OCI-LY1 (cell line): ENCODE results near the gene ETF1.
A peak's percentile ranks its signal among the peaks of the same experiment; 100 is the strongest.

Source experiments
- H2AFZ ChIP-seq: fragments of 200-600 bp; sonication (generic), shearing (Covaris generic); 2 replicates; pipeline ENCODE4 v1.6.0; 2014; ENCODE audit warnings: antibody characterized with exemption, mild to moderate bottlenecking, low read length
- H3F3A ChIP-seq: fragments of 200-600 bp; sonication (generic), shearing (Covaris generic); 2 replicates; pipeline ENCODE4 v1.6.0; 2014; ENCODE audit warnings: mild to moderate bottlenecking, antibody characterized with exemption, low read length, moderate library complexity; ENCODE audit not compliant: insufficient read depth
- H3K27ac ChIP-seq: fragments of 200-600 bp; sonication (generic); 2 replicates; pipeline ENCODE4 v1.5.1; 2014; ENCODE audit warnings: low read length, mixed run types, mild to moderate bottlenecking, low read depth; ENCODE audit not compliant: poor library complexity, severe bottlenecking
- H3K27me3 ChIP-seq: fragments of 200-600 bp; sonication (generic); 2 replicates; pipeline ENCODE4 v1.6.0; 2014; ENCODE audit warnings: antibody characterized with exemption, mild to moderate bottlenecking, low read length, moderate library complexity; ENCODE audit not compliant: insufficient read depth
- H3K36me3 ChIP-seq: fragments of 200-600 bp; sonication (generic); 2 replicates; pipeline ENCODE4 v1.6.1; 2014; ENCODE audit warnings: mild to moderate bottlenecking, antibody characterized with exemption, low read length, moderate library complexity, mixed read lengths; ENCODE audit not compliant: insufficient read depth
- H3K4me1 ChIP-seq: fragments of 200-600 bp; sonication (generic); 2 replicates; pipeline ENCODE4 v1.5.1; 2014; ENCODE audit warnings: mild to moderate bottlenecking, low read length, moderate library complexity; ENCODE audit not compliant: insufficient read depth, severe bottlenecking
- H3K4me2 ChIP-seq: fragments of 200-600 bp; sonication (generic), shearing (Covaris generic); 2 replicates; pipeline ENCODE4 v1.6.1; 2014; ENCODE audit warnings: low read length
- H3K4me3 ChIP-seq: fragments of 200-600 bp; sonication (generic); 2 replicates; pipeline ENCODE4 v1.5.1; 2014; ENCODE audit warnings: low read length, low read depth, mild to moderate bottlenecking, mixed read lengths; ENCODE audit not compliant: poor library complexity, severe bottlenecking
- H3K79me2 ChIP-seq: fragments of 200-600 bp; shearing (Covaris generic); 2 replicates; pipeline ENCODE4 v1.6.1; 2016; ENCODE audit warnings: mixed run types, low read length, mixed read lengths; ENCODE audit not compliant: insufficient read depth
- H3K9ac ChIP-seq: fragments of 200-600 bp; sonication (generic), shearing (Covaris generic); 2 replicates; pipeline ENCODE4 v1.6.1; 2014; ENCODE audit warnings: mild to moderate bottlenecking, low read length, mixed read lengths
- H3K9me2 ChIP-seq: fragments of 200-600 bp; sonication (generic), shearing (Covaris generic); 2 replicates; pipeline ENCODE4 v1.6.1; 2014; ENCODE audit warnings: low read depth, mild to moderate bottlenecking, low read length, mixed read lengths
- H3K9me3 ChIP-seq: fragments of 200-600 bp; shearing (Covaris generic); 2 replicates; pipeline ENCODE4 v1.6.1; 2014; ENCODE audit warnings: low read length, mixed read lengths
- H4K20me1 ChIP-seq: fragments of 200-600 bp; sonication (generic), shearing (Covaris generic); 2 replicates; pipeline ENCODE4 v1.6.0; 2016; ENCODE audit warnings: mild to moderate bottlenecking, low read length; ENCODE audit not compliant: insufficient read depth
- CTCF ChIP-seq: fragments of 200-600 bp; sonication (generic), shearing (Covaris generic); IDR thresholded peaks from 2 replicates; pipeline ENCODE4 v1.5.1; 2017; ENCODE audit warnings: mild to moderate bottlenecking, antibody characterized with exemption, low read length, moderate library complexity, mixed read lengths
- EZH2 ChIP-seq: fragments of 200-600 bp; sonication (generic), shearing (Covaris generic); IDR thresholded peaks from 2 replicates; pipeline ENCODE4 v1.8.0; 2017; ENCODE audit warnings: borderline replicate concordance, mixed run types, mild to moderate bottlenecking, antibody characterized with exemption, low read length, moderate library complexity, mixed read lengths

ETF1 gene

DNA sequence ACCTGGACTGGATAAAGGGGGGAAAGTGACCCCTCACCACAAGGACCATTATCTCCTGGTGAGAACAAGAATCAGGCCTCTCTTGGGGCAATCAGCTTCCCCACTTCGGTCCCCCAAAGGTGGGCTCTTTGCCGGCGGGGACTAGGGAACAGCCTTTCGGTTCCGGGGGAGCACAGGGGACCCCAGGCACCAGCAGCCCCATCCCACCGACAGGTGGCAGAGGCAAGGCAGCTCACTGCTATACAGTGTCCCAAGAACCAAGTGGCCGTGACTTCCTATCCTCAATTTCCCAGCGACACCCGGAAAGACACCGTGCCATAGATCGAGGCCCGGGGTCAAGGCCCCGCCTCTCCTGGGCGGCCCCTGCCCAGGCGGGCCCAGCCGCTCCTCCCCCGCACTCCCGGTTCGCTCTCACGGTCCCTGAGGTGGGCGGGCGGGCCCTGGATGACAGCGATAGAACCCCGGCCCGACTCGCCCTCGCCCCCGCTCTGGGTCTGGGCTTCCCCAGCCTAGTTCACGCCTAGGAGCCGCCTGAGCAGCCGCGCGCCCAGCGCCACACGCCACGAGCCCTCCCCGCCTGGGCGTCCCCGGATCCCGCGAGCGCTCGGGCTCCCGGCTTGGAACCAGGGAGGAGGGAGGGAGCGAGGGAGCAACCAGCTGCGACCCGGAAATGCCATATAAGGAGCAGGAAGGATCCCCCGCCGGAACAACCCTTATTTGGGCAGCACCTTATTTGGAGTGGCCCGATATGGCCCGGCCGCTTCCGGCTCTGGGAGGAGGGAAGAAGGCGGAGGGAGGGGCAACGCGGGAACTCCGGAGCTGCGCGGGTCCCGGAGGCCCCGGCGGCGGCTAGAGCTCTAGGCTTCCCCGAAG lies 78.4 kb downstream of the ETF1 start:
- Histone ChIP-seq H3K9me3 (no peaks in the 10 kb centered on the region), H2AFZ (peak overlapping the region; percentile 68), H3K9me2 (no peaks in the 10 kb centered on the region), H3K9ac (peak overlapping the region; percentile 84), H3K27ac (peak overlapping the region; percentile 70), H3K79me2 (no peaks in the 10 kb centered on the region), H3K4me1 (peaks cover 29% of the 10 kb centered on the region), H3K36me3 (no peaks in the 10 kb centered on the region), H3K4me2 (peak overlapping the region; percentile 89), H3K4me3 (peak overlapping the region; percentile 73), H4K20me1 (no peaks in the 10 kb centered on the region), H3F3A (no peaks in the 10 kb centered on the region), H3K27me3 (no peaks in the 10 kb centered on the region)
- peak; percentile 38; the same call in 1 of the 2 replicates for TF ChIP-seq CTCF
- TF ChIP-seq EZH2, result no peak

- no peaks in the 10 kb centered on the region for H3K9me2 ChIP-seq
- H3K4me1 ChIP-seq, result peaks cover 35% of the 10 kb centered on the region
- H3K4me2 ChIP-seq, result peak overlapping the region; percentile 89
- no peak for TF ChIP-seq EZH2
- TF ChIP-seq CTCF, result peak; percentile 80
- H4K20me1 ChIP-seq, result no peaks in the 10 kb centered on the region
- H3K9ac ChIP-seq, result peak overlapping the region; percentile 84
- peak overlapping the region; percentile 73 for H3K4me3 ChIP-seq
- no peaks in the 10 kb centered on the region for H3K79me2 ChIP-seq
- H3K27ac ChIP-seq, result peak overlapping the region; percentile 70
- no peaks in the 10 kb centered on the region for H3K27me3 ChIP-seq
- H3K9me3 ChIP-seq, result no peaks in the 10 kb centered on the region
- peak overlapping the region; percentile 68 for H2AFZ ChIP-seq
- no peaks in the 10 kb centered on the region for H3K36me3 ChIP-seq
- no peaks in the 10 kb centered on the region for H3F3A ChIP-seq
These were observed 79.0 kb downstream of the ETF1 start for GRCh38 chr5:138464008-138464387.

DNA sequence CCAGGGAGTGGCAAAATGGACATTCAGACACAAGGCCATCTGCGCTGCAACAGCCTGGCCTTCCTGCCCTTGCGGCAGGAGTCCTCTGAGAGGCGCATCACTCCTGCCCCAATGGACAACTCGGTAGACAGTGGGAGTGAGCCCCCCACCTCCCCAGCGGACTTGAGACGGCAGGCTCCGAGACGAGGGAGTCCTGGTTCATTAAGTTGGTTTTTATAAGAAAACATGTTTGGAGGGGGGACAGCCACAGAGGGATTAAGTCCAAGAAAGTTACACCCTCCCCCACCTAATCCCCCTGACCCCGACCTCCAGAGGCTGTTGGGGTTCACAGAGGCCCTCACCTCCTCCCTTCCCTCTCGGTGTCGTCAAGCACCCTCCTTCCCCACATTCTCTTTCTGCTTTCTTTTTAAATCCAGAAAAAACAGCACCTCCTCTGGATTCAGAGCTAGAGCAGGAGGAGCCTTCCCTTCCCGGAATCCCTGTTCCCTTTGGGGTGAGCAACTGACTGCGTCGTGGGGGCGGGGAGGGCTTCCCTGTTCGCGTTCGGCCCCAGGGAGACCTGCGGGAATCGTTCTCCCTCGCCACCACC lies 79.5 kb downstream of the ETF1 start:
- TF ChIP-seq CTCF, result no peak
- no peak for TF ChIP-seq EZH2
- Histone ChIP-seq H3K4me3 (peak overlapping the region; percentile 73), H4K20me1 (no peaks in the 10 kb centered on the region), H3K27ac (no peak overlapping the region), H3F3A (no peaks in the 10 kb centered on the region), H3K9me3 (no peaks in the 10 kb centered on the region), H2AFZ (no peak overlapping the region), H3K4me1 (peaks cover 40% of the 10 kb centered on the region), H3K79me2 (no peaks in the 10 kb centered on the region), H3K9me2 (no peaks in the 10 kb centered on the region), H3K9ac (peak overlapping the region; percentile 70), H3K36me3 (no peaks in the 10 kb centered on the region), H3K27me3 (no peaks in the 10 kb centered on the region), H3K4me2 (peak overlapping the region; percentile 89)
